Endothelial cell (in vitro differentiated cells): Measurements from ENCODE around the gene MKNK1. TPM values are rescaled to one million over a fixed set of nuclear protein-coding genes. Genes with fewer than 3 reads are reported as not detected.

Experiments used
- DNase-seq: peaks from one replicate; pipeline ENCODE4 v3.0.0; 2021; ENCODE audit warnings: low spot score
- H3K27ac Mint-ChIP-seq: one replicate; pipeline ENCODE4 v1.8.0; 2021; ENCODE audit warnings: mixed read lengths, inconsistent platforms; ENCODE audit not compliant: unreplicated experiment
- H3K27me3 Mint-ChIP-seq: one replicate; pipeline ENCODE4 v1.8.0; 2021; ENCODE audit warnings: mild to moderate bottlenecking, moderate library complexity, mixed read lengths, inconsistent platforms; ENCODE audit not compliant: unreplicated experiment
- H3K36me3 Mint-ChIP-seq: one replicate; pipeline ENCODE4 v1.8.0; 2021; ENCODE audit warnings: mild to moderate bottlenecking, low read depth, mixed read lengths, inconsistent platforms; ENCODE audit not compliant: unreplicated experiment
- H3K4me1 Mint-ChIP-seq: one replicate; pipeline ENCODE4 v1.8.0; 2021; ENCODE audit warnings: mild to moderate bottlenecking, mixed read lengths, inconsistent platforms; ENCODE audit not compliant: unreplicated experiment
- H3K4me3 Mint-ChIP-seq: one replicate; pipeline ENCODE4 v1.8.0; 2021; ENCODE audit warnings: mild to moderate bottlenecking, mixed read lengths, inconsistent platforms; ENCODE audit not compliant: unreplicated experiment
- H3K9me3 Mint-ChIP-seq: one replicate; pipeline ENCODE4 v1.8.0; 2021; ENCODE audit warnings: mixed read lengths, inconsistent platforms; ENCODE audit not compliant: unreplicated experiment
- total RNA-seq: library from RNA; stranded (reverse); fragmentation: NEBNext Ultra II Directional; extraction: Animal tissue kit (Norgen Biotek cat#: 25700); gene quantifications from one replicate; pipeline ENCODE4 v1.2.1, GENCODE V29; 2021; ENCODE audit not compliant: unreplicated experiment
- TF ChIP-seq, protein P1 (sequence below): fragments of 200-600 bp; sonication (generic); IDR thresholded peaks from one replicate; pipeline ENCODE4 v1.5.0; 2021; ENCODE audit warnings: antibody characterized with exemption; ENCODE audit not compliant: unreplicated experiment

The MKNK1 gene
- total RNA-seq, 1 donor from 2014 or later: 57.9 TPM

DNA sequence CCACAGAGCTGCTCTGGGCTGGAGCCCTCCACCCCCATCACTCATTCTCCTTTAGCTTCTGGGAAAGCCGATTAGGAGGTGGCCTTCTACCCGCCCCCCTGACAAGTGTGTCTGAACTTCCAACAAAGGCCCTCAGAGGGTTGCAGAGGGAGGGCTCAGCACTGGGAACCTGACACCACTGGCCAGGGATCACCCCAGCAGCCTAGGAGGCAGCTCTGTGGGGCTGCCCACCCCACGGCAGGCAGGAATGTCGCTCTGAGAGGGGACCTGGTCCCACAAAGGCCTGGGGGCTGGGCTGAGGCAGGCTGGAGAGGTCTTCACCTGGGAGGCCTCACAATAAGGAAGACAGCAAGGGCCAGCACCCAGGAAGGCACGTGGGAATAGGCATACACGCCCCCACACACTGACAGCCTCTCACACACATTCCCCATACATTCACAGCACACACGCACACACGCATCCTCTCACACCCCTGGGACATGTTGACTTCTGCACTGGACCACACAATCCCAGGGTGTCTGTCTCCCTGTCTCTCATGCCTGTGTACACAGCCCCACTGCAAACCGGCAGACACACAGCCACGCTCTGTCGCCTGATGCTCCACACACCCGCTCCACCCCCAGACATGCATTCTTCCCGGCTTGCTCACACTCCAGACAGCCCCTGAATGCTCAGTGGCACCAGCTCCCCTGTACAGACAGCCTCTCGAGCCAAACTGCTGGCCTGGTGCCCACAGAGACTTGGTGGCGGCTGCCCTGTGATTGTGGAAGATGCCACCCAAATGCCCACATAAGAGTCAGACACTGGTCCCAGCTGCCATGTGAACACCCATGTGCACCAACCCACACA, 83.8 kb downstream of the MKNK1 start:
- Mint-ChIP-seq H3K27ac (no peak overlapping the region), H3K36me3 (no peaks in the 10 kb centered on the region), H3K4me1 (peaks cover 10% of the 10 kb centered on the region), H3K4me3 (peak overlapping the region; percentile 37), H3K27me3 (peaks cover 16% of the 10 kb centered on the region), H3K9me3 (no peaks in the 10 kb centered on the region)
- DNase-seq: no peak
- TF ChIP-seq, protein P1, sequence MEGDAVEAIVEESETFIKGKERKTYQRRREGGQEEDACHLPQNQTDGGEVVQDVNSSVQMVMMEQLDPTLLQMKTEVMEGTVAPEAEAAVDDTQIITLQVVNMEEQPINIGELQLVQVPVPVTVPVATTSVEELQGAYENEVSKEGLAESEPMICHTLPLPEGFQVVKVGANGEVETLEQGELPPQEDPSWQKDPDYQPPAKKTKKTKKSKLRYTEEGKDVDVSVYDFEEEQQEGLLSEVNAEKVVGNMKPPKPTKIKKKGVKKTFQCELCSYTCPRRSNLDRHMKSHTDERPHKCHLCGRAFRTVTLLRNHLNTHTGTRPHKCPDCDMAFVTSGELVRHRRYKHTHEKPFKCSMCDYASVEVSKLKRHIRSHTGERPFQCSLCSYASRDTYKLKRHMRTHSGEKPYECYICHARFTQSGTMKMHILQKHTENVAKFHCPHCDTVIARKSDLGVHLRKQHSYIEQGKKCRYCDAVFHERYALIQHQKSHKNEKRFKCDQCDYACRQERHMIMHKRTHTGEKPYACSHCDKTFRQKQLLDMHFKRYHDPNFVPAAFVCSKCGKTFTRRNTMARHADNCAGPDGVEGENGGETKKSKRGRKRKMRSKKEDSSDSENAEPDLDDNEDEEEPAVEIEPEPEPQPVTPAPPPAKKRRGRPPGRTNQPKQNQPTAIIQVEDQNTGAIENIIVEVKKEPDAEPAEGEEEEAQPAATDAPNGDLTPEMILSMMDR: no peak

DNA sequence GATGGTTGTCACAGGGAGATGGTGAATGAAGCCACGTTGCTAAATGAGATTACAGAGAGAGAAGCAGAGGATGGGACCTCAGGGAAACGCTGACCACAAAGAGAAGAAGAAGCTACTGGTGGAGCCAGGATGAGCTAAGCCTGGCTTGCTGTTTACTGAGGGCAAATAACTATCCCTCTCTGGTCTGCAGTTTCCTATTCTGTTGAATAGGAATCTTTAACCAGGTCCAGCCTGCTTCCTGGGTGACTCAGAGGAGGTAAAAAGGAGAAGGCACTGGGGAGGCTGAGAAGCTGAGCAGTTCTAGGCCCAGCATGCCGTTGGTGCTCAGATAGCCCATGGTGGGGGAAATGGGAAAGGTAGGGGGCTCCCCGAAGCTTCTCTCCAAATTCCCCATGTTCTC, 84.9 kb downstream of the MKNK1 start:
- no peak for DNase-seq
- H3K27me3 Mint-ChIP-seq: peaks cover 19% of the 10 kb centered on the region
- no peak overlapping the region for H3K27ac Mint-ChIP-seq
- peaks cover 10% of the 10 kb centered on the region for H3K4me1 Mint-ChIP-seq
- no peaks in the 10 kb centered on the region for H3K9me3 Mint-ChIP-seq
- no peak overlapping the region for H3K4me3 Mint-ChIP-seq
- H3K36me3 Mint-ChIP-seq: no peaks in the 10 kb centered on the region
- TF ChIP-seq, protein P1: no peak

DNA sequence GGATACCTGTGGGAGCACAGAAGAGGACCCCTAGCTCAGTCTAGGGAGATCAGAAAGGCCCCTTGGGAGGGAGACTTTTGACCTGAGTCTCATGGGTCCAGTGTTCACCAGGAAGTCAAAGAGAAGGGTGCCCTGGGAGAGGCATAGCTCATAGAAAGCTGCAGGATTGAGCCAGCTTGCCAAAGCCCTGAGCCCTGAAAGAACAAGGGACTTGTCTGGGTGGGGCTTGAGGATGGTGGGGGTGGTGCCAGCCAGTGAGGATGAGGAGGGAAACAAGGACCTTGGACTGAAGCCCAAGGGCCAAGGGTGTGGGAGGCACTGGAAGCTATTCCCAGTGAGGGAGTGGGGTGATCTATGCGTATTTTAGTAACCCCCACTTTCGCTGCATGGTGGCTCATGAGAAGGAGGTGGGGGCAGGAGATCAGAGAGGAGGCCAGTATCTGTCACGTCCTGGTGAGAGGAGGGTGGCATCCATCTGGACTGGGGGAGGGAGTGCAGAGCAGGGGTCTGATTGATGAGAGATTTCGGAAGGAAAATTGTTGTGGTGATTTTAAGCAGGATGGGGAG, 86.1 kb downstream of the MKNK1 start:
- no peak for DNase-seq
- no peaks in the 10 kb centered on the region for H3K36me3 Mint-ChIP-seq
- no peak overlapping the region for H3K27ac Mint-ChIP-seq
- H3K4me3 Mint-ChIP-seq: no peak overlapping the region
- H3K27me3 Mint-ChIP-seq: peaks cover 19% of the 10 kb centered on the region
- peaks cover 16% of the 10 kb centered on the region for H3K4me1 Mint-ChIP-seq
- no peaks in the 10 kb centered on the region for H3K9me3 Mint-ChIP-seq
- TF ChIP-seq, protein P1: no peak

DNA sequence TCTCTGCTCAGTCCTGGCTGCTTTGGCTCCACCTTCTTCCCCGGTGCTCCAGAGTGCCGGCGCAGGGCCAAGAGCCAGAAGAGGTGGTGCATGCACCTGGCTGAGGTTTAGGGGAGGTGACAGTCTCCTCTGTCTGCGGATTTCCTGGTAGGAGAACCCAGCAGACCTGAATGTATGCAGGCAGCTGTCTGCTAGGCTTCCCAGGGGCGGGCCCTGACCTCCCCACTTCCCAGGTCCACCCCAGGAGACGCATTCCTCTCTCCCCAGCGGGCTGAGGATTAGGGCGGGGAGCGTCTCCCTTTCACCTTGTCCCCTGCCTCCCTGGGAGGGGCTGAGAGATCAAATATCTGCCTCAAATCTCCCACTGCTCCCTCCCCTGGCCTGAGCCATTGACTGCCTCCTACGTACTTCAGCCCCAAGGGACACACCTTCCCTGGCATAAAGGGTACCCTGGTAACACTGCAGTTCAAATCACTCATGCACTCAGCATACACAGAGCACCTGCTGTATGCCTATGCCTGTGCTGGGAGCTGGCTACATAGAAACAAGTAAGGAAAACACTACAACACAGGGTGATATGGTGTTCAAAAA, 87.0 kb downstream of the MKNK1 start:
- H3K27me3 Mint-ChIP-seq: peaks cover 19% of the 10 kb centered on the region
- H3K27ac Mint-ChIP-seq: no peak overlapping the region
- no peaks in the 10 kb centered on the region for H3K9me3 Mint-ChIP-seq
- TF ChIP-seq, protein P1: no peak
- H3K36me3 Mint-ChIP-seq: no peaks in the 10 kb centered on the region
- no peak for DNase-seq
- H3K4me3 Mint-ChIP-seq: no peak overlapping the region
- H3K4me1 Mint-ChIP-seq: peaks cover 18% of the 10 kb centered on the region
